WERI-Rb-1 (cell line): ENCODE results near the gene SNAPC1.
A peak's percentile ranks its signal among the peaks of the same experiment; 100 is the strongest.

Experiments
- DNase-seq: peaks from one replicate; pipeline ENCODE4 v3.0.0-alpha.2; 2020
- H3K27ac ChIP-seq: fragments of 250-450 bp; sonication (Bioruptor Pico); 2 replicates; pipeline ENCODE4 v1.5.1; 2020; ENCODE audit warnings: mild to moderate bottlenecking, moderate library complexity
- H3K27me3 ChIP-seq: fragments of 250-450 bp; sonication (Bioruptor Pico); 2 replicates; pipeline ENCODE4 v1.5.1; 2021; ENCODE audit warnings: mild to moderate bottlenecking, low read depth, moderate library complexity; ENCODE audit not compliant: insufficient read depth, severe bottlenecking
- H3K36me3 ChIP-seq: fragments of 250-450 bp; sonication (Bioruptor Pico); 2 replicates; pipeline ENCODE4 v1.5.1; 2020; ENCODE audit warnings: mild to moderate bottlenecking, moderate library complexity
- H3K4me3 ChIP-seq: 2 replicates; pipeline ENCODE4 v1.5.1; 2011; ENCODE audit warnings: low read depth, mild to moderate bottlenecking, control low read depth, low read length
- H3K9me3 ChIP-seq: fragments of 250-450 bp; sonication (Bioruptor Pico); 2 replicates; pipeline ENCODE4 v1.5.1; 2021; ENCODE audit warnings: mild to moderate bottlenecking, moderate library complexity; ENCODE audit not compliant: severe bottlenecking
- TF ChIP-seq, protein P1 (sequence below): IDR thresholded peaks from 2 replicates; pipeline ENCODE4 v1.5.1; 2011; ENCODE audit warnings: low read depth, mild to moderate bottlenecking, control low read depth, inconsistent platforms, low read length

SNAPC1 gene

GRCh38 chr14:61759878-61760277 lies 2.3 kb upstream of the SNAPC1 start:
- Histone ChIP-seq H3K27me3 (no peaks in the 10 kb centered on the region), H3K36me3 (no peaks in the 10 kb centered on the region), H3K9me3 (no peaks in the 10 kb centered on the region), H3K27ac (no peak overlapping the region), H3K4me3 (no peak overlapping the region)
- TF ChIP-seq, protein P1, sequence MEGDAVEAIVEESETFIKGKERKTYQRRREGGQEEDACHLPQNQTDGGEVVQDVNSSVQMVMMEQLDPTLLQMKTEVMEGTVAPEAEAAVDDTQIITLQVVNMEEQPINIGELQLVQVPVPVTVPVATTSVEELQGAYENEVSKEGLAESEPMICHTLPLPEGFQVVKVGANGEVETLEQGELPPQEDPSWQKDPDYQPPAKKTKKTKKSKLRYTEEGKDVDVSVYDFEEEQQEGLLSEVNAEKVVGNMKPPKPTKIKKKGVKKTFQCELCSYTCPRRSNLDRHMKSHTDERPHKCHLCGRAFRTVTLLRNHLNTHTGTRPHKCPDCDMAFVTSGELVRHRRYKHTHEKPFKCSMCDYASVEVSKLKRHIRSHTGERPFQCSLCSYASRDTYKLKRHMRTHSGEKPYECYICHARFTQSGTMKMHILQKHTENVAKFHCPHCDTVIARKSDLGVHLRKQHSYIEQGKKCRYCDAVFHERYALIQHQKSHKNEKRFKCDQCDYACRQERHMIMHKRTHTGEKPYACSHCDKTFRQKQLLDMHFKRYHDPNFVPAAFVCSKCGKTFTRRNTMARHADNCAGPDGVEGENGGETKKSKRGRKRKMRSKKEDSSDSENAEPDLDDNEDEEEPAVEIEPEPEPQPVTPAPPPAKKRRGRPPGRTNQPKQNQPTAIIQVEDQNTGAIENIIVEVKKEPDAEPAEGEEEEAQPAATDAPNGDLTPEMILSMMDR, result no peak
- DNase-seq, result no peak

- TF ChIP-seq, protein P1, result no peak
- no peak for DNase-seq
- Histone ChIP-seq H3K27ac (peak overlapping the region; percentile 76), H3K36me3 (no peaks in the 10 kb centered on the region), H3K27me3 (no peaks in the 10 kb centered on the region), H3K9me3 (no peaks in the 10 kb centered on the region), H3K4me3 (peak overlapping the region; percentile 83)
These were observed 663 bp upstream of the SNAPC1 start for GRCh38 chr14:61761557-61761956.

DNA sequence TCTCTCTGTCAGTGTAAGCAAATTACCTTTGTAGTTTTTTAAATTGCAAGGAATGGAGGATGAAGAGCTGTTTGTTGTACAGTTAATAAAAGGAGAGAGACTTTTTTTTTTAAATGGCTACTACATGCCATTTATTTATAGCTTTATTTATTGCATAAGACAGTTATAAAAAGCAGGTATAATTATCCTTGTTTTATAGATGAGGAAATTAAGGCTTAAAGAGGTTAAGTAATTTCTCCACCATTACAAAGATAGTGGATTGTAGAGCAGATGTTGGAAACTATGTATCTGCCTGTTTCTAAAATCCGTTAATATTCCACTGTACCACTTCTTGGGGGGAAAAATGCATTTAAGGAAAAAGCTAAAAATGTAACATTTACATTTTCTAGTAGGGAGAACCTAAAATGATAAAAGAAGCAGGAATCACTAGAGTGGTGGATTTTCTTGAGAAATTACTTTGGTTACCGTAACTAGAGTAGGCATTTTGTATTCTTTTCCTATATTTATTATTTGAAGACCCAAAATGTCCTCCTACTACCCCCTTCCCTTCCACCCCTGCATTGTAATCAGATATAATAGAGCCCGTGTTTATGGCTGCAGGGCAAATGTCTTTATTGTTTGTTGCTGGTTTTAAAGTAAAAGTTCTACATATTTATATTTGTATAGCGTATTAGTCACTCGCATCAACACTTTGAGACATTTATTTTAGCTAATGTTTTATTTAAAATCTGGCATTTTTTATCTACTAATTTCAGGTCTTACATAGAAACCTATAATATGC lies 2.3 kb downstream of the SNAPC1 start:
- H3K27me3 ChIP-seq, result no peaks in the 10 kb centered on the region
- no peak for DNase-seq
- peaks cover 12% of the 10 kb centered on the region for H3K36me3 ChIP-seq
- no peak overlapping the region for H3K27ac ChIP-seq
- TF ChIP-seq, protein P1, result no peak
- no peaks in the 10 kb centered on the region for H3K9me3 ChIP-seq
- H3K4me3 ChIP-seq, result no peak overlapping the region

- Histone ChIP-seq H3K27ac (no peak overlapping the region), H3K27me3 (no peaks in the 10 kb centered on the region), H3K9me3 (no peaks in the 10 kb centered on the region), H3K4me3 (no peak overlapping the region), H3K36me3 (peaks cover 15% of the 10 kb centered on the region)
- TF ChIP-seq, protein P1, result no peak
- no peak for DNase-seq
These were observed 3.2 kb downstream of the SNAPC1 start for GRCh38 chr14:61765225-61765943.

- no peak overlapping the region for H3K27ac ChIP-seq
- TF ChIP-seq, protein P1, result no peak
- no peak for DNase-seq
- peaks cover 17% of the 10 kb centered on the region for H3K36me3 ChIP-seq
- H3K27me3 ChIP-seq, result no peaks in the 10 kb centered on the region
- H3K9me3 ChIP-seq, result no peaks in the 10 kb centered on the region
- no peak overlapping the region for H3K4me3 ChIP-seq
These were observed 3.9 kb downstream of the SNAPC1 start for GRCh38 chr14:61766151-61766550.
